Retinal pigment epithelial cell (primary cell): ENCODE measurements around the gene PSEN1.

Source experiments
- DNase-seq: peaks from one replicate; pipeline ENCODE4 v3.0.0-alpha.2; 2010; ENCODE audit warnings: low read depth
- H3K4me3 ChIP-seq: 2 replicates; pipeline ENCODE4 v1.5.1; 2011; ENCODE audit warnings: mild to moderate bottlenecking, low read length, control low read depth, moderate library complexity
- TF ChIP-seq, protein P1 (sequence below): conservative IDR thresholded peaks from 2 replicates; pipeline ENCODE4 v1.5.1; 2011; ENCODE audit warnings: low read depth, low read length, control low read depth, inconsistent platforms

PSEN1 gene

GRCh38 chr14:73234029-73234428 is 97.7 kb downstream of the PSEN1 start:
- TF ChIP-seq, protein P1, sequence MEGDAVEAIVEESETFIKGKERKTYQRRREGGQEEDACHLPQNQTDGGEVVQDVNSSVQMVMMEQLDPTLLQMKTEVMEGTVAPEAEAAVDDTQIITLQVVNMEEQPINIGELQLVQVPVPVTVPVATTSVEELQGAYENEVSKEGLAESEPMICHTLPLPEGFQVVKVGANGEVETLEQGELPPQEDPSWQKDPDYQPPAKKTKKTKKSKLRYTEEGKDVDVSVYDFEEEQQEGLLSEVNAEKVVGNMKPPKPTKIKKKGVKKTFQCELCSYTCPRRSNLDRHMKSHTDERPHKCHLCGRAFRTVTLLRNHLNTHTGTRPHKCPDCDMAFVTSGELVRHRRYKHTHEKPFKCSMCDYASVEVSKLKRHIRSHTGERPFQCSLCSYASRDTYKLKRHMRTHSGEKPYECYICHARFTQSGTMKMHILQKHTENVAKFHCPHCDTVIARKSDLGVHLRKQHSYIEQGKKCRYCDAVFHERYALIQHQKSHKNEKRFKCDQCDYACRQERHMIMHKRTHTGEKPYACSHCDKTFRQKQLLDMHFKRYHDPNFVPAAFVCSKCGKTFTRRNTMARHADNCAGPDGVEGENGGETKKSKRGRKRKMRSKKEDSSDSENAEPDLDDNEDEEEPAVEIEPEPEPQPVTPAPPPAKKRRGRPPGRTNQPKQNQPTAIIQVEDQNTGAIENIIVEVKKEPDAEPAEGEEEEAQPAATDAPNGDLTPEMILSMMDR: no peak
- no peak for DNase-seq
- no peak overlapping the region for H3K4me3 ChIP-seq

GRCh38 chr14:73234586-73235394 is 98.5 kb downstream of the PSEN1 start:
- no peak overlapping the region for H3K4me3 ChIP-seq
- TF ChIP-seq, protein P1: no peak
- no peak for DNase-seq

DNA sequence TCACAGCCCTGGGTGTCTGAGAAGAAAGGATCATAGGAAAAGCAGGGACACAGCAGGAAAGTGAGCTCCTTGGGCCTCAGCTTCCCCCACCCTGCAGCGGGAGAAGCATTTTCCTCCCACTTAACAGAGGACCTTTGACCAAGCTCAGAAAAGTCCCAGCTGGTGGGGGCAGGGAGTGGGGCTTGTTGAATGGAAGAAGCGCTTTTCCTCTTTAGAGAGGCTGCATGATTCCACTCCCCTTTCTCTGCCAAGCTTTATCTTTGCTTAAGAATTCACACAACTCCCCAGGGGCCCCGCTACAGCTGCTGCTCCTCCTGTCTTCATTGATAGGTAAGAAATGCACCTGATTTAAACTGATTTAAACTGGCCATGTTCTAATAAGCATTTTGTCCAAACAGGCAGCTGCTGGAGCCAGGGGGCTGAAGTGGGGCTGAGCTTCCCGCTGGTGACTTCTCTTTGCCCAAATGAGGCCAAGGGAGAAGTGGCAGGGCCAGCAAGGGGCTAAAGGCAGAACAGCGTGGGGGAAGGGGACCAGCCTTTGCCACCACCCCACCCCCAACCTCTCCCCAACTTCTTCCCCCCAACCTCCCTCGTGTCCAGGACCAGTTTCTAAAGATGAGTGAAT is 99.3 kb downstream of the PSEN1 start:
- H3K4me3 ChIP-seq: no peak overlapping the region
- DNase-seq: no peak

DNA sequence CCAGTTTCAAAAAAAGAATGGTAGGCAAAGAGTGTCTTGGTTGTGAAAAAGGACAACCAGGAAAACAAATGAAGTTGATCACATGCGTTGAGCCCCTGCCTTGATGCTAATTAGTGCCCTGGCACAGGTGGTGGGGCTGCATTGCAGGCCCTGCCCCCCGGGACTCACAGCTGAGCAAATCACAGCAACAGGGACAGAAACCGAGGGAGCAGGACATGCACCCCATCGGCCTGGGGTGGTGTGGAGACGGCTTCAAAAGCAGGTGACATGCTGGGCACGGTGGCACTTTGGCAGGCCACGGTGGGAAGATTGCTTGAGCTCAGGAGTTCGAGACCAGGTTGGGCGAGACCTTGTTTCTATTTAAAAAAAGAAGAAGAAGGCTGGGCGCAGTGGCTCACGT is 99.8 kb downstream of the PSEN1 start:
- DNase-seq: no peak
- TF ChIP-seq, protein P1: no peak
- H3K4me3 ChIP-seq: no peak overlapping the region

More for the DNA sequence above, 99.3 kb downstream of the PSEN1 start:
- TF ChIP-seq, protein P1: no peak

DNA sequence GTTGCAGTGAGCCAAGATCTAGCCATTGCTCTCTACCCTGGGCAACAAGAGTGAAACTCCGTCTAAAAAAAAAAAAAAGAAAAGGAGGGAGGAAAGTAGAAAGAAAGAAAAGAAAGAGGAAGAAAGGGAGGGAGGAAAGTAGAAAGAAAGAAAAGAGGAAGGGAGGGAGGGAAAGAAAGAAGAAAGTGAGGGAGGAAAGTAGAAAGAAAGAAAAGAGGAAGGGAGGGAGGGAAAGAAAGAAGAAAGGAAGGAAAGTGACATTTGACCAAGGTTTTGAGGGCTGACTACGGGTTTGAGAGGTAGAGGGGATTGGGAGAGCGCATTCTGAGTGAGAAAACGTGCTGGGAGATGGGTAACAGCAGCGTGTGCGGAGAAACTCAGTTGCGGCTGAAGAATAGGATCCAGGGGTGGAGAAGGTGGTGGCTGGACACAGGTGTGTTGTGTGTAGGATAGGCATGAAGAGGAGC is 100.5 kb downstream of the PSEN1 start:
- H3K4me3 ChIP-seq: no peak overlapping the region
- TF ChIP-seq, protein P1: no peak
- DNase-seq: no peak

- DNase-seq: no peak
- H3K4me3 ChIP-seq: peak within 1 kb of the TSS; percentile 52
- TF ChIP-seq, protein P1: no peak
Measured at GRCh38 chr14:73237219-73237785, 101.0 kb downstream of the PSEN1 start, which contains the start of gene PAPLN. TSS of gene PAPLN (plus strand) at chr14:73237506. CDS start at chr14:73239779, 2,273 bp downstream.
